Measurements from ENCODE around the gene LACC1.

Gene LACC1

DNA sequence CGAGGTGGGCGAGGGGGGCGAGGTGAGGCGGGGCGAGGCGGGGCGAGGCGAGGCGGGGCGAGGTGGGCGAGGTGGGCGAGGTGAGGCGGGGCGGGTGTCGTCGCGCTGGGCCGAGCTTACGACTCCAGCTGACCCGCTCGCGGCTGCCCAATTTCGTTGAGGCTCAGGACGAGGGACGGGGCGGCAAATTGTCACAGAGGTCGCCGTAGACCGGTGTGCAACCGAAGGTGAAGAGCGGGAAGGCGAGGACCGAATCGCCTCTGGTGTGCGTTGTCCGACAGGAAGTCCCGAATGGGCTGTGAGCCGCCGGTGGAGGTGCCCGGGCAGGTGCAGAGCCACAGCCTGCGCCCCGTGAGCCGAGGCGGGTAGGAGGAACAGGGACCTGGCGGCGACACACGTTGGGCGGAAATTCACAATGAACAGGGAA, at the start of gene LACC1:
Gene LACC1 (plus strand): TSS at position 150 of the 427 bp plus-strand sequence. CDS start 1,082 bp downstream, outside the sequence.
- TF ChIP-seq, protein P1, sequence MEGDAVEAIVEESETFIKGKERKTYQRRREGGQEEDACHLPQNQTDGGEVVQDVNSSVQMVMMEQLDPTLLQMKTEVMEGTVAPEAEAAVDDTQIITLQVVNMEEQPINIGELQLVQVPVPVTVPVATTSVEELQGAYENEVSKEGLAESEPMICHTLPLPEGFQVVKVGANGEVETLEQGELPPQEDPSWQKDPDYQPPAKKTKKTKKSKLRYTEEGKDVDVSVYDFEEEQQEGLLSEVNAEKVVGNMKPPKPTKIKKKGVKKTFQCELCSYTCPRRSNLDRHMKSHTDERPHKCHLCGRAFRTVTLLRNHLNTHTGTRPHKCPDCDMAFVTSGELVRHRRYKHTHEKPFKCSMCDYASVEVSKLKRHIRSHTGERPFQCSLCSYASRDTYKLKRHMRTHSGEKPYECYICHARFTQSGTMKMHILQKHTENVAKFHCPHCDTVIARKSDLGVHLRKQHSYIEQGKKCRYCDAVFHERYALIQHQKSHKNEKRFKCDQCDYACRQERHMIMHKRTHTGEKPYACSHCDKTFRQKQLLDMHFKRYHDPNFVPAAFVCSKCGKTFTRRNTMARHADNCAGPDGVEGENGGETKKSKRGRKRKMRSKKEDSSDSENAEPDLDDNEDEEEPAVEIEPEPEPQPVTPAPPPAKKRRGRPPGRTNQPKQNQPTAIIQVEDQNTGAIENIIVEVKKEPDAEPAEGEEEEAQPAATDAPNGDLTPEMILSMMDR (IDR thresholded peaks at IDR 0.05; ENCODE audit: borderline replicate concordance, control extremely low read depth, extremely low read depth, insufficient read depth, missing control alignments), result no peak
- in situ Hi-C loops (cut with MboI; ENCODE audit: low sequenced_read_pairs, unreplicated experiment), result no loop called here
- DNase-seq (ENCODE audit: low spot score), result peak; percentile 65

DNA sequence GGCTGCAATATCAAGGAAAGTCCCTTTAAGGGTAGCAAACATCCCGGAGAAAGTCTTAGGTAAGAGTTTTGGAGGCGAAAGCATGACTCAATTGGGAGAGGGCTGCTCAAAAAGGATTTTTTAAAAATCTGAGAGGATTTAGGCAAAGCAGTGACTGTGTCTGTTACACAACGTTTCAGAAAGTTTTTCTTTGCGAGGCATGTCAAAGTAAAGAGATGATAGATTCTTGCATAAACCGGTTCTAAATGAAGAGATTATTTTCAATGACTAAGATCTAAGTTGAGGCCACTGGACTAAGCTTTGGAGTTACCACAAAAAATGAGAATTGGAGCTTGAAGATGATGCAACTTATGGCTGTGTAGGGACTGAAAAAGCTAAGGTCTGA, 49.2 kb upstream of the LACC1 start:
- TF ChIP-seq, protein P1 (IDR thresholded peaks at IDR 0.05; ENCODE audit: borderline replicate concordance, control extremely low read depth, extremely low read depth, insufficient read depth, missing control alignments), result no peak
- DNase-seq (ENCODE audit: low spot score), result no peak
- in situ Hi-C loops (cut with MboI; ENCODE audit: low sequenced_read_pairs, unreplicated experiment), result no loop called here

- in situ Hi-C loops (cut with MboI; ENCODE audit: low sequenced_read_pairs, unreplicated experiment), result no loop called here
- TF ChIP-seq, protein P1 (IDR thresholded peaks at IDR 0.05; ENCODE audit: borderline replicate concordance, control extremely low read depth, extremely low read depth, insufficient read depth, missing control alignments), result no peak
- no peak for DNase-seq (ENCODE audit: low spot score)
Observed at GRCh38 chr13:43831088-43831487, 48.6 kb upstream of the LACC1 start.

DNA sequence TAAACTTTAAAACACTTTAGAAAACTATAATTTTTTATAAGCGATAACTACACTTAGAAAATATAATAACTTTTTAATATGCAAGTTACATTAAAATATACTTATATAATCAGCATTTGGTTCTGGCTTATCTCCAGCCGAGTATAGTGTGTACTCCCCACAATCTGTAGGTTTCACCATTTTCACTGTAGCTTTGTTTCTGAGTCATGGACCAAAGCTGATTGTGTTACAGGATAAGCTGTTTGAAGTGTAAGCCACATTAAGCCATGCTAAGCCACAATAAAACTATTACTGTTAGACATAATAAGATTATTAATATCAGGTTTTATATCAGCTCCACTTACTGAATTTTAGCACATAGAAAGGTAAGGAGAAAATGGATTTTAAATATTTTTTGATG, 44.0 kb upstream of the LACC1 start:
- in situ Hi-C loops (cut with MboI; ENCODE audit: low sequenced_read_pairs, unreplicated experiment), result no loop called here
- TF ChIP-seq, protein P1 (IDR thresholded peaks at IDR 0.05; ENCODE audit: borderline replicate concordance, control extremely low read depth, extremely low read depth, insufficient read depth, missing control alignments), result no peak
- DNase-seq (ENCODE audit: low spot score), result no peak

DNA sequence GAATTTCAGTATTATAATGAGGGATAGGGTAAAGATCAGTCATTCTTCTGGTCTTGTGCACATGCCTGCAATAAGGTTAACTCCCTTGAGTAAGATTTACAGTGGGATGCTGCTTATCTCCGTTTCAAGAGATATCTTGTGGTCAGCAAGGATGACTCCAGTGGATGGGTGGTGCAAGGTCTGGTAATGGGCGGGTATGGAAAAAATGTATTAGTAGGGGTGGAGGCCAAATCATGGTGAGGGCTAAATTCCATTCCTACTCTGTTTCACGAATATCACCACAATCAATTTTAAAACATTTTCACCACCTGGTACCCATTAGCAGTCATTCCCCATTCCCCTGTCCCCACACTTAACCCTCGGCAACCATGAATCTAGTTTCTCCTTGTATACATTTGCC, 40.8 kb upstream of the LACC1 start:
- in situ Hi-C loops (cut with MboI; ENCODE audit: low sequenced_read_pairs, unreplicated experiment), result no loop called here
- TF ChIP-seq, protein P1 (IDR thresholded peaks at IDR 0.05; ENCODE audit: borderline replicate concordance, control extremely low read depth, extremely low read depth, insufficient read depth, missing control alignments), result no peak

GRCh38 chr13:43846496-43847158, 33.1 kb upstream of the LACC1 start:
- in situ Hi-C loops (cut with MboI; ENCODE audit: low sequenced_read_pairs, unreplicated experiment), result no loop called here
- TF ChIP-seq, protein P1 (IDR thresholded peaks at IDR 0.05; ENCODE audit: borderline replicate concordance, control extremely low read depth, extremely low read depth, insufficient read depth, missing control alignments), result no peak
- no peak for DNase-seq (ENCODE audit: low spot score)

More for the DNA sequence above, 40.8 kb upstream of the LACC1 start:
- no peak for DNase-seq (ENCODE audit: low spot score)
